OCI-LY3 (cell line): ENCODE data around the gene ADM.

Source experiments
- H2AFZ ChIP-seq: fragments of 200-600, 300-600 bp; shearing (Covaris generic); 2 replicates; pipeline ENCODE4 v1.6.0; 2014; ENCODE audit warnings: antibody characterized with exemption, low read depth, low read length
- H3K27ac ChIP-seq: fragments of 200-600, 300-600 bp; sonication (generic); 2 replicates; pipeline ENCODE4 v1.5.1; 2014; ENCODE audit warnings: mild to moderate bottlenecking, low read length, moderate library complexity, mixed read lengths
- H3K27me3 ChIP-seq: fragments of 200-600, 300-600 bp; sonication (generic); 2 replicates; pipeline ENCODE4 v1.6.1; 2014; ENCODE audit warnings: low read depth, low read length, mixed read lengths
- H3K36me3 ChIP-seq: fragments of 200-600, 300-600 bp; sonication (generic); replicated peaks from 2 replicates; pipeline ENCODE3; 2014; ENCODE audit warnings: low read depth, low read length, mixed read lengths
- H3K4me1 ChIP-seq: fragments of 300-600, 200-600 bp; sonication (generic); 2 replicates; pipeline ENCODE4 v1.6.1; 2014; ENCODE audit warnings: low read length, mixed read lengths
- H3K4me2 ChIP-seq: fragments of 200-600, 300-600 bp; sonication (generic); 2 replicates; pipeline ENCODE4 v1.6.1; 2014; ENCODE audit warnings: low read length, mixed read lengths
- H3K4me3 ChIP-seq: fragments of 300-600, 200-600 bp; sonication (generic); 2 replicates; pipeline ENCODE4 v1.5.1; 2014; ENCODE audit warnings: antibody characterized with exemption, mild to moderate bottlenecking, low read length, moderate library complexity
- H3K79me2 ChIP-seq: fragments of 300-600, 200-600 bp; shearing (Covaris generic); 2 replicates; pipeline ENCODE4 v1.6.1; 2014; ENCODE audit warnings: mild to moderate bottlenecking, low read length, mixed read lengths
- H3K9ac ChIP-seq: fragments of 300-600, 200-600 bp; shearing (Covaris generic); 2 replicates; pipeline ENCODE4 v1.6.0; 2014; ENCODE audit warnings: mild to moderate bottlenecking, low read length, moderate library complexity
- H3K9me3 ChIP-seq: fragments of 200-600, 300-600 bp; shearing (Covaris generic); 2 replicates; pipeline ENCODE4 v1.6.1; 2014; ENCODE audit warnings: low read length, mixed read lengths; ENCODE audit not compliant: insufficient read depth
- H4K20me1 ChIP-seq: fragments of 200-600, 300-600 bp; sonication (generic); 2 replicates; pipeline ENCODE4 v1.6.1; 2016; ENCODE audit warnings: low read length, mixed read lengths; ENCODE audit not compliant: insufficient read depth
- EZH2phosphoT487 ChIP-seq: fragments of 200-600 bp; shearing (Covaris generic); IDR thresholded peaks from 2 replicates; pipeline ENCODE4 v1.6.1; 2018; ENCODE audit warnings: antibody characterized with exemption, mixed run types, low read depth
- TF ChIP-seq, protein P1 (sequence below): fragments of 200-600, 300-600 bp; sonication (generic); IDR thresholded peaks from 2 replicates; pipeline ENCODE4 v1.5.1; 2014; ENCODE audit warnings: antibody characterized with exemption, low read length, low read depth

Gene ADM

DNA sequence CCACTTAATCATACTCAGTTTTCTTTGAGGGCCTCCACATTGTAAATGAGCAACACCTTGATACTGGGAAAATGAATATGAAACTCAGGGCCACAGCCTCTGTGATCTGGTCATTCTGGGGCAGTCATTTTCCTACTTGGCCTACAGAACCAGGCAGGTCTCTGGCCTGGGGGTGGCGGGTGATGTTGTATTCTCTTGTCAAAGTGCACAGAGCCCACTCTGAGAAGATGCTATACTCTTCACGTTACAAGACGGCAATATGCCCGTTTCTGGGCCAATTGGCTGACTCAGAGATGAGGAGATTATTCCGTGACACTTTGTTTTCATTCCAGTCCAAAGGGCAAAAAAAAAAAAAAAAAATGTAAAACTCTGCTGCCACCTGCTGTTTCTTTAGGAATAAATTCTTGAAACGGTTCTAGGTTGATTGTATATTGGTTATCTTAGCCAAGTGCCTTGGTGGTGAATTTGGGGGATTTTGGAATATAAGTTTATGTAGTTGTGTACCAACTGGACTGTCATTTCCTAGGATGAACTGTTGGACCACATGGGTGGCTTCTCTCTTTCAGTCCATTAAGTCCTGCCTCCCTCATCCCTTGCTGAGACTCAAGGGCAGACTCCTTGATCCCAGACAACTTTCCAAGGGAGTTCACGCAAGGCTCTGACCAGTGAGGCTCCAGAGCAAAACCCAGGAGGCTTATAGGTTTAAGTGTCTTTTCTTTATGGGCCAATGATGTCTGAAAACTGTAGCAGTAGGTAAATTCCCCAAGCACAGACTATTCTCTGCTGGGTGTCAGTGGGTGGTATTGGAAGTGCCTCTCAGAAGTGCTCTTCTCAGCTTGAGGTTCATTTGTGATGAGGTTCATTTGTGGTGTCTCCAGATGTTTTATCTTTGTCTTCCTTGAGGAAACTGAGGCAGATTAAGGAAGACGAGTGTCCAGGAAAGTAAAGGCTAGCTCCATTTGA is 18.2 kb downstream of the ADM start:
- Histone ChIP-seq H4K20me1 (no peaks in the 10 kb centered on the region), H3K9ac (peak overlapping the region; percentile 3; the same call in 1 of the 2 replicates), H3K27ac (no peak overlapping the region), H3K9me3 (no peaks in the 10 kb centered on the region; the same call in 1 of the 2 replicates), H2AFZ (peak overlapping the region; percentile 82; the same call in 1 of the 2 replicates), H3K4me3 (peak overlapping the region; percentile 38; the same call in 1 of the 2 replicates), H3K27me3 (peaks cover 37% of the 10 kb centered on the region), H3K79me2 (no peaks in the 10 kb centered on the region), H3K4me2 (peak overlapping the region; percentile 50), H3K36me3 (no peaks in the 10 kb centered on the region), H3K4me1 (peaks cover 28% of the 10 kb centered on the region)
- TF ChIP-seq EZH2phosphoT487: no peak
- TF ChIP-seq, protein P1, sequence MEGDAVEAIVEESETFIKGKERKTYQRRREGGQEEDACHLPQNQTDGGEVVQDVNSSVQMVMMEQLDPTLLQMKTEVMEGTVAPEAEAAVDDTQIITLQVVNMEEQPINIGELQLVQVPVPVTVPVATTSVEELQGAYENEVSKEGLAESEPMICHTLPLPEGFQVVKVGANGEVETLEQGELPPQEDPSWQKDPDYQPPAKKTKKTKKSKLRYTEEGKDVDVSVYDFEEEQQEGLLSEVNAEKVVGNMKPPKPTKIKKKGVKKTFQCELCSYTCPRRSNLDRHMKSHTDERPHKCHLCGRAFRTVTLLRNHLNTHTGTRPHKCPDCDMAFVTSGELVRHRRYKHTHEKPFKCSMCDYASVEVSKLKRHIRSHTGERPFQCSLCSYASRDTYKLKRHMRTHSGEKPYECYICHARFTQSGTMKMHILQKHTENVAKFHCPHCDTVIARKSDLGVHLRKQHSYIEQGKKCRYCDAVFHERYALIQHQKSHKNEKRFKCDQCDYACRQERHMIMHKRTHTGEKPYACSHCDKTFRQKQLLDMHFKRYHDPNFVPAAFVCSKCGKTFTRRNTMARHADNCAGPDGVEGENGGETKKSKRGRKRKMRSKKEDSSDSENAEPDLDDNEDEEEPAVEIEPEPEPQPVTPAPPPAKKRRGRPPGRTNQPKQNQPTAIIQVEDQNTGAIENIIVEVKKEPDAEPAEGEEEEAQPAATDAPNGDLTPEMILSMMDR: peak; percentile 67

DNA sequence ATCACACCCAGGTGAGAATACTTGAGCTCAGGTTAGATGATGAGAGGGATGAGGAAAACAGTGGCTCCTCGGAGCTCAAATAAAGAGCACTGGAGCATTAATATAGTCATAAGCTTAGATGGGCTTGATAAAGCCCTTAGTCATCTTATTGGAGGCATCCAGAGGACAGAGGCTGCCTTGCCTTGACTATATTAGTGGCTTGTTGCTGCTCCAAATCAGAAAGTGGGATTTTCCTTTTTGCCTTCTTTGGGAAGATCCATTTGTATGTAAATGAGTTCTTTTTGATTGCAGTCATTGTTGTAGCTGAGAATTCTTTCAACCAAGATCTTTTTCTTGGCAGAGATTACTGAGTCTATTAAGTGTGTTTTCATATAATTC is 18.9 kb downstream of the ADM start:
- H3K27ac ChIP-seq: no peak overlapping the region
- no peak overlapping the region for H2AFZ ChIP-seq
- no peak overlapping the region for H3K9ac ChIP-seq

DNA sequence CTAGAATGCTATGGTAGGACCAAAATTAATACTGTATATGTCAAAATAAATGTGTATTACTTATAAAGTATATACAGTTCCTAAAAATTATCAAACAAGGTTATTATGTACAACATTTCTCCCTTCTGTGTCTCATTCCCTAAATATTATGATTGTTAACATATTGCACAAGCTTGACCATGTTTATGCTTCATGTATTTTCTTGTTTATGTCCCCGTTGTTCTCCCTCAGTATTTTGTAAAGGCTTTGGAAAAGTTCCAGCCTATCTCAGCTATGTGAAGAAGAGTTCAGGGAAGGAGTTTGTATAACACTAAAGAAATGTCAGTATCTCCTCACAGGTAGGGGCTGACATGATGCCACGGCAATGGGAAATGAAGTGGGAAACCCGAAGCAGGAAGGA is 19.6 kb downstream of the ADM start:
- Histone ChIP-seq H3K27me3 (peaks cover 43% of the 10 kb centered on the region), H4K20me1 (no peaks in the 10 kb centered on the region), H3K4me2 (no peak overlapping the region), H3K4me3 (no peak overlapping the region), H3K36me3 (no peaks in the 10 kb centered on the region), H3K27ac (no peak overlapping the region), H3K9me3 (no peaks in the 10 kb centered on the region), H3K79me2 (no peaks in the 10 kb centered on the region), H2AFZ (no peak overlapping the region), H3K4me1 (peaks cover 15% of the 10 kb centered on the region), H3K9ac (no peak overlapping the region)
- no peak for TF ChIP-seq EZH2phosphoT487
- TF ChIP-seq, protein P1: no peak

More for the DNA sequence above, 18.9 kb downstream of the ADM start:
- no peaks in the 10 kb centered on the region for H4K20me1 ChIP-seq
- no peak overlapping the region for H3K4me3 ChIP-seq
- 0 out of 2 replicates have a peak overlapping the region, but pooled peaks have one; percentile 50 for H3K4me2 ChIP-seq
- TF ChIP-seq EZH2phosphoT487: no peak
- TF ChIP-seq, protein P1: no peak
- H3K79me2 ChIP-seq: no peaks in the 10 kb centered on the region
- peaks cover 22% of the 10 kb centered on the region for H3K4me1 ChIP-seq
- H3K36me3 ChIP-seq: no peaks in the 10 kb centered on the region
- H3K9me3 ChIP-seq: no peaks in the 10 kb centered on the region
- peaks cover 41% of the 10 kb centered on the region for H3K27me3 ChIP-seq

DNA sequence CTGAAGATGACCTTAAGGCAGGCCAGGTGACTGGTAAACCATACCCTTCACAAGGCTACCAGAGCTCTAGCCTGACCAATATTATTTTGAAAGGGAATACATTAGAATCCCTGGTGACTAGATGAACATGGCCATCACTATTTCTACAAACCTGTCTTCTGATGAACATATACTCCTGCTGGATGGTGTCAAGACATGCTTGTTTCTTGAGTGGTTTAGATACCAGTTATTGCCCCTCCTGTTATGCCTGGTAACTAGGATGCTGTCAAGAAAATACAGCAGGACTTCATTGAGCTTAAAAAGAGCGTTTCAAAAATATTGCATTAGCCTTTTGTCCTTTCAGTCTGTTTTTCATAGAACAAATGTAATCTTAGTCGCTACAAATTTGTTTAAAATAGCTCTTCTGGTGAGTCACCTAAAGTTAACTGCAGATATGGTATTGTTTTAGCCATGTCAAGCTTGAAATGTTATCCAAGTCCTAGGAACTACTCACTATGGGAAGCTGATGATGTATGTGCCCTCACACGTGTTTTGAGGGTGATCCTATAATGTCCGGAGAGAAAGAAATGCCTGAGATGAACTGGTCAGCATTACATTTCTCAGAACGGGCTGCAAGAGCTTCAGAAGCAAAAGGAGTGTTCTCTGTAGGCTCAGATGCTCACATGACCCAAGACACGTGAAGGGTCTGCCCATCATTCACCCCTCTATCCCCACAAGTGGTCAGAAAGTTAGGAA is 20.6 kb downstream of the ADM start:
- Histone ChIP-seq H3K4me3 (no peak overlapping the region), H3K27me3 (peaks cover 43% of the 10 kb centered on the region), H3K36me3 (no peaks in the 10 kb centered on the region), H4K20me1 (no peaks in the 10 kb centered on the region), H3K27ac (no peak overlapping the region), H3K4me2 (no peak overlapping the region), H3K79me2 (no peaks in the 10 kb centered on the region), H3K4me1 (peaks cover 15% of the 10 kb centered on the region), H3K9ac (no peak overlapping the region), H3K9me3 (no peaks in the 10 kb centered on the region), H2AFZ (no peak overlapping the region)
- TF ChIP-seq EZH2phosphoT487: no peak
- TF ChIP-seq, protein P1: no peak
